Smooth muscle cell (in vitro differentiated cells): ENCODE measurements around the gene EIF5. TPM values are rescaled to one million over a fixed set of nuclear protein-coding genes. Genes with fewer than 3 reads are reported as not detected.
A peak's percentile ranks its signal among the peaks of the same experiment; 100 is the strongest.

Experiments used
- DNase-seq: peaks from one replicate; lab custom pipeline; 2025; ENCODE audit not compliant: unreplicated experiment; lab: John Stamatoyannopoulos, UW
- H2AFZ ChIP-seq: fragments of 200-600 bp; sonication (generic); 2 replicates; pipeline ENCODE4 v1.6.0; 2016; ENCODE audit warnings: antibody characterized with exemption, low read depth, mild to moderate bottlenecking
- H3F3A ChIP-seq: fragments of 200-600 bp; sonication (generic); 2 replicates; pipeline ENCODE4 v1.6.0; 2017; ENCODE audit warnings: antibody characterized with exemption, low read depth
- H3K27ac ChIP-seq: fragments of 200-600 bp; sonication (generic); 2 replicates; pipeline ENCODE4 v1.5.1; 2016; ENCODE audit warnings: low read depth, mild to moderate bottlenecking
- H3K27me3 ChIP-seq: fragments of 200-600 bp; sonication (generic); 2 replicates; pipeline ENCODE4 v1.6.1; 2016; ENCODE audit warnings: low read depth, mild to moderate bottlenecking
- H3K36me3 ChIP-seq: fragments of 200-600 bp; sonication (generic); 2 replicates; pipeline ENCODE4 v1.5.1; 2016; ENCODE audit warnings: low read depth
- H3K4me1 ChIP-seq: fragments of 200-600 bp; sonication (generic); 2 replicates; pipeline ENCODE4 v1.5.1; 2016; ENCODE audit warnings: low read depth
- H3K4me2 ChIP-seq: fragments of 200-600 bp; sonication (generic); 2 replicates; pipeline ENCODE4 v1.6.0; 2016; ENCODE audit warnings: mild to moderate bottlenecking
- H3K4me3 ChIP-seq: fragments of 200-600 bp; sonication (generic); 2 replicates; pipeline ENCODE4 v1.5.1; 2016; ENCODE audit warnings: mild to moderate bottlenecking
- H3K79me2 ChIP-seq: fragments of 200-600 bp; sonication (generic); 2 replicates; pipeline ENCODE4 v1.6.0; 2016; ENCODE audit warnings: low read depth, mild to moderate bottlenecking
- H3K9ac ChIP-seq: fragments of 200-600 bp; sonication (generic); 2 replicates; pipeline ENCODE4 v1.6.0; 2016; ENCODE audit warnings: low read depth
- H3K9me3 ChIP-seq: fragments of 200-600 bp; sonication (generic); replicated peaks from 2 replicates; pipeline ENCODE4 v1.5.1; 2016; ENCODE audit warnings: low read depth
- H4K20me1 ChIP-seq: fragments of 200-600 bp; sonication (generic); 2 replicates; pipeline ENCODE4 v1.6.0; 2016; ENCODE audit warnings: low read depth
- WGBS: methylation state at CpG from one replicate; pipeline ENCODE4 v1.1.7; 2016; ENCODE audit warnings: low lambda C conversion rate; 5-methylcytosine and 5-hydroxymethylcytosine counted together
- polyA plus RNA-seq: library from polyadenylated mRNA; unstranded; fragments of >200 nt; fragmentation: Nextera tagmentation; extraction: Ambion mirVana; gene quantifications from 2 replicates; pipeline ENCODE4 v1.2.1, GENCODE V29; 2016
- total RNA-seq: library from RNA; depleted of rRNA; stranded (reverse); fragments of >200 nt; gene quantifications from 2 replicates; pipeline ENCODE4 v1.2.3, GENCODE V29; 2014
- TF ChIP-seq, protein P1 (sequence below): fragments of 200-600 bp; sonication (generic); IDR thresholded peaks from 2 replicates; pipeline ENCODE4 v1.5.1; 2017; ENCODE audit warnings: borderline replicate concordance, mild to moderate bottlenecking, antibody characterized with exemption; ENCODE audit not compliant: insufficient read depth, poor library complexity, severe bottlenecking

The EIF5 gene
- total and polyA plus RNA-seq, 2 experiments from 2014 or later, result 278 to 290 TPM

DNA sequence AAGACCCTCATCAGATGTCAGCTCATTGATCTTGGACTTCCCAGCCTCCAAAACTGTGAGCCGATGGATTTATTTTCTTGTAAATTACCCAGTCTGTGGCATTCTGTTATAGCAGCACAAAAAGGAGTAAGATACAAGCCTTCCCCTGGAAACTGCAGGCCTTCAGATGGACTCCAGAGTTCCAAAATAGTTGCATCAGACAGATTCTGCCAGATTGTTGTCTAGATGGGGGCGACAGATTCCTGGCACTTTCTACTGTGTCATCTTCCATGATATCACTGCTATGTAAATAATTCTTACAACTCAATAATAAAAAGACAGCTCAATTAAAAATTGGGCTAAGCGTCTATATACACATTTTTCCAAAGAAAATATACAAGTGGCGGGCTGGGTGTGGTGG, 34.0 kb downstream of the EIF5 start:
- no peak overlapping the region for H2AFZ ChIP-seq
- no peaks in the 10 kb centered on the region for H3K4me1 ChIP-seq
- no peaks in the 10 kb centered on the region for H3K9me3 ChIP-seq
- no peak overlapping the region for H3K9ac ChIP-seq
- no peak overlapping the region for H3K4me2 ChIP-seq
- no peak for DNase-seq
- no peak overlapping the region for H3K4me3 ChIP-seq
- WGBS, result 83% methylated on average over 4 of the region's 4 CpGs
- no peak overlapping the region for H3K27ac ChIP-seq
- H3K36me3 ChIP-seq, result no peaks in the 10 kb centered on the region
- no peaks in the 10 kb centered on the region for H3K27me3 ChIP-seq
- no peaks in the 10 kb centered on the region for H4K20me1 ChIP-seq
- TF ChIP-seq, protein P1, sequence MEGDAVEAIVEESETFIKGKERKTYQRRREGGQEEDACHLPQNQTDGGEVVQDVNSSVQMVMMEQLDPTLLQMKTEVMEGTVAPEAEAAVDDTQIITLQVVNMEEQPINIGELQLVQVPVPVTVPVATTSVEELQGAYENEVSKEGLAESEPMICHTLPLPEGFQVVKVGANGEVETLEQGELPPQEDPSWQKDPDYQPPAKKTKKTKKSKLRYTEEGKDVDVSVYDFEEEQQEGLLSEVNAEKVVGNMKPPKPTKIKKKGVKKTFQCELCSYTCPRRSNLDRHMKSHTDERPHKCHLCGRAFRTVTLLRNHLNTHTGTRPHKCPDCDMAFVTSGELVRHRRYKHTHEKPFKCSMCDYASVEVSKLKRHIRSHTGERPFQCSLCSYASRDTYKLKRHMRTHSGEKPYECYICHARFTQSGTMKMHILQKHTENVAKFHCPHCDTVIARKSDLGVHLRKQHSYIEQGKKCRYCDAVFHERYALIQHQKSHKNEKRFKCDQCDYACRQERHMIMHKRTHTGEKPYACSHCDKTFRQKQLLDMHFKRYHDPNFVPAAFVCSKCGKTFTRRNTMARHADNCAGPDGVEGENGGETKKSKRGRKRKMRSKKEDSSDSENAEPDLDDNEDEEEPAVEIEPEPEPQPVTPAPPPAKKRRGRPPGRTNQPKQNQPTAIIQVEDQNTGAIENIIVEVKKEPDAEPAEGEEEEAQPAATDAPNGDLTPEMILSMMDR, result no peak
- H3K79me2 ChIP-seq, result no peaks in the 10 kb centered on the region
- H3F3A ChIP-seq, result no peaks in the 10 kb centered on the region

DNA sequence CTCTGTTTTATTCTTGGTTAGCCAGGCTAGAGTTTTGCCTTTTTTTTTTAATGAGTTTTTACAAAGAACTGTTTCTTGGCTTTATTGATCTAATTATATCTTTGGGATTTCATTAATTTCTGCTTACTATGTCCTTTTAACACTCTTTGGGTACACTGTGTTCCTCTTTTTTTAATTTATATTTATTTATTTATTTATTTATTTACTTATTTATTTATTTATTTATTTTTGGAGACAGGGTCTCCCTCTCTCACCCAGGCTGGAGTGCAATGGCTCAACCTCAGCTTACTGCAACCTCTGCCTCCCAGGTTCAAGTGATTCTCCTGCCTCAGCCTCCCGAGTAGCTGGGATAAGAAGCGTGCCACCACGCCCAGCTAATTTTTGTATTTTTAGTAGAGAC, 36.0 kb downstream of the EIF5 start:
- H3K9ac ChIP-seq, result no peak overlapping the region
- WGBS, result 97% methylated on average over 3 of the region's 3 CpGs

DNA sequence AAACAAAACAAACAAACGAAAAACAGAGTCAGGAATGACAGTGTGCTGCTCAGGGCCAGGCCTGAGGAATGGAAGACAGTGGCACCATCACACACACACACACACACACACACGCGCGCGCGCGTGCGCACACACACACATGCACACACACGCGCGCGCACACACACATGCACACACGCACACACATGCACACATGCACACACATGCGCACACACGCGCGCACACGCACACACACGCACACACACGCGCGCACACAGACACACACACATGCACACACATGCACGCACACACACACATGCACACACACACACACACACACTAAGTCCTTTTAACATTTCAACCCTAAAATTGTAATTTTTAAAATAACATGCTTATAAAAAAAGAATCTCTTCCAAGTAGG, 38.0 kb downstream of the EIF5 start:
- no peaks in the 10 kb centered on the region for H3K4me1 ChIP-seq
- no peak overlapping the region for H3K9ac ChIP-seq
- no peaks in the 10 kb centered on the region for H3K36me3 ChIP-seq
- peak overlapping the region; percentile 55 for H3K27ac ChIP-seq
- 65% methylated on average over 7 of the region's 23 CpGs for WGBS
- H3K9me3 ChIP-seq, result no peaks in the 10 kb centered on the region
- no peak overlapping the region for H2AFZ ChIP-seq
- H3K79me2 ChIP-seq, result no peaks in the 10 kb centered on the region
- no peak for DNase-seq
- no peaks in the 10 kb centered on the region for H4K20me1 ChIP-seq
- no peaks in the 10 kb centered on the region for H3F3A ChIP-seq
- no peaks in the 10 kb centered on the region for H3K27me3 ChIP-seq
- no peak overlapping the region for H3K4me3 ChIP-seq
- H3K4me2 ChIP-seq, result peak overlapping the region; percentile 57
- TF ChIP-seq, protein P1, result no peak

More for the DNA sequence above, 36.0 kb downstream of the EIF5 start:
- Histone ChIP-seq H3F3A (no peaks in the 10 kb centered on the region), H3K79me2 (no peaks in the 10 kb centered on the region), H3K4me3 (no peak overlapping the region), H2AFZ (no peak overlapping the region), H3K9me3 (no peaks in the 10 kb centered on the region), H3K4me2 (no peak overlapping the region), H3K36me3 (no peaks in the 10 kb centered on the region), H4K20me1 (no peaks in the 10 kb centered on the region), H3K4me1 (no peaks in the 10 kb centered on the region), H3K27me3 (no peaks in the 10 kb centered on the region), H3K27ac (no peak overlapping the region)
- TF ChIP-seq, protein P1, result no peak
- DNase-seq, result no peak

DNA sequence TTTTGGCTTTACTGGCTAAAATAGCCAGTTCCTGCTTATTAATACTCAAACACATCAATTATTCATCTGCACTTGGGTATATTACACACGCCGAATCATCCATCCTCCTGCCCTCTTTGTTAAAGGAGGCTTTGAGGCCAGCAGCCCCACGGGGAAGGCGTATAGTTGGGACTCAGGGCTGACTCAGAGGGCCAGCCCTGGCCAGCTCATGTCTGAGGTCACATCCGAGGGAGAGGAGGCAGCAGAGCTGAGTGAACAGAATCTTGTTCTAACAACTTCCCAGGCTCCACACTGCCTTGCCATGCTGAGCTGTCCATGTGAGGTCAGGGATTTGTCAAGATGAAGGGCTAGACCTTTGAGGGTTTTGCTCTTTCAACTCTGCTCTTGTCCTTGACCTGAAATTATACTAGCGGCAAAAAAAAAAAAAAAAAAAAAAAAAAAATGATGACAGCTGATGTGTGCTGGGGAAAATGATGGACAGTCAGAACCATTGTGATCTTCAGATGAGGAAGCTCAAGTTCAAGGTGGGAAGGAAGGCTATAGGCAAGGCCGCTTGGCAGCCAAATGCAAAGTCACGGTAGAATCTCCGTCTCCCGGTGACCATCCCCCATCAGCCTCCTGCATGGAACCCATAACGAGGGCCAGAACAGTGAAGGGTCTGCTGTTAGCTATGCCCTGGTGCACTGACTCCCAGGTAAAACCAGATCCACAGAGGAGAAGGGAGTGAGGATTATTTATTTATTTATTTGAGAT, 38.7 kb downstream of the EIF5 start:
- DNase-seq, result no peak
- Histone ChIP-seq H3K27ac (peak overlapping the region; percentile 55), H3K9ac (no peak overlapping the region)

More for the DNA sequence above, 38.7 kb downstream of the EIF5 start:
- Histone ChIP-seq H3K9me3 (no peaks in the 10 kb centered on the region), H3F3A (no peaks in the 10 kb centered on the region), H3K4me1 (no peaks in the 10 kb centered on the region), H3K36me3 (no peaks in the 10 kb centered on the region), H3K4me2 (peak overlapping the region; percentile 57), H3K79me2 (no peaks in the 10 kb centered on the region), H3K27me3 (no peaks in the 10 kb centered on the region), H3K4me3 (no peak overlapping the region), H2AFZ (no peak overlapping the region), H4K20me1 (no peaks in the 10 kb centered on the region)
- TF ChIP-seq, protein P1, result no peak
- WGBS, result 52% methylated on average over 11 of the region's 11 CpGs
